ENCODE results near the gene NSMF. TPM values are rescaled to one million over a fixed set of nuclear protein-coding genes. Genes with fewer than 3 reads are reported as not detected.

NSMF gene
- total and polyA plus RNA-seq, 8 donors, result 29.5 to 46.5 (median 36.3) TPM

DNA sequence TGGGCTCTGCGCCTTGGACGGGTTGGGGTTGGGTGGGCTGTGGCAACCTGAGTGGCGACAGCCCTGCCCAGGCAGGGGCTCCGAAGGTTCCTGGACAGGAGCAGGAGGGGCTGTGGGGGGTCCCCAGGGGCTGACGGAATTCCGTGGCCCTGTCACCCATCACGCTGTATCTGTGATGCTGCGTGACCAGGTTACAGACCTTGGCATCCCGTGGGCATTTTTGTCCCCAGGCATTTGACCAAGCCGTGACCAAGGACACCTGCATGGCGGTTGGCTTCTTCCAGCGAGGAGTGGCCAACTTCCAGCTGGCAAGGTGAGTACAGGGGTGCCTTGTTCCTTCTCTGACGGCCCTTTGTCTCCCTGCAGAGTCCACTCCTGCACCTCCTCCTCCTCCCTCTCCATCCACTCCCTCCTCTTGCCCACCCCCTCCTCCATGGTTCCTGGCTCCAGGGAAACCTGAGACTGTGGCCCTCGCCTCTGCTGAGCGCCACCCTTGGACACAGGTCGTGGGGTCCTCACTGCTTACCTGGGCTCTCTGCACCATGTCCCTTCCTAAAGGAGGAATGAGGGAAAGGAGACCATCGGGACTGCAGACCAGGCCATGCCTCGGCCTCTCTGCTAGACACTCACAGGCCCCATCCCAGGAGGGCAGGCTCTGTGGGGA lies 33.0 kb downstream of the NSMF start:
- no peaks in the 10 kb centered on the region for H3K9me3 ChIP-seq
- peak in 1 of 4 donors; percentile 59 for DNase-seq
- H3K4me1 ChIP-seq, result peaks cover 0 to 29% of the 10 kb centered on the region in 2 donors
- no peaks in the 10 kb centered on the region for H3K36me3 ChIP-seq
- H3K27ac ChIP-seq, result no peak overlapping the region
- no peak for ATAC-seq
- intact Hi-C loops (cut with DNase I), result no loop called here
- TF ChIP-seq, protein P1, sequence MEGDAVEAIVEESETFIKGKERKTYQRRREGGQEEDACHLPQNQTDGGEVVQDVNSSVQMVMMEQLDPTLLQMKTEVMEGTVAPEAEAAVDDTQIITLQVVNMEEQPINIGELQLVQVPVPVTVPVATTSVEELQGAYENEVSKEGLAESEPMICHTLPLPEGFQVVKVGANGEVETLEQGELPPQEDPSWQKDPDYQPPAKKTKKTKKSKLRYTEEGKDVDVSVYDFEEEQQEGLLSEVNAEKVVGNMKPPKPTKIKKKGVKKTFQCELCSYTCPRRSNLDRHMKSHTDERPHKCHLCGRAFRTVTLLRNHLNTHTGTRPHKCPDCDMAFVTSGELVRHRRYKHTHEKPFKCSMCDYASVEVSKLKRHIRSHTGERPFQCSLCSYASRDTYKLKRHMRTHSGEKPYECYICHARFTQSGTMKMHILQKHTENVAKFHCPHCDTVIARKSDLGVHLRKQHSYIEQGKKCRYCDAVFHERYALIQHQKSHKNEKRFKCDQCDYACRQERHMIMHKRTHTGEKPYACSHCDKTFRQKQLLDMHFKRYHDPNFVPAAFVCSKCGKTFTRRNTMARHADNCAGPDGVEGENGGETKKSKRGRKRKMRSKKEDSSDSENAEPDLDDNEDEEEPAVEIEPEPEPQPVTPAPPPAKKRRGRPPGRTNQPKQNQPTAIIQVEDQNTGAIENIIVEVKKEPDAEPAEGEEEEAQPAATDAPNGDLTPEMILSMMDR (IDR thresholded peaks at IDR 0.05), result no peak
- H3K4me3 ChIP-seq, result no peak overlapping the region
- peaks cover 0 to 5% of the 10 kb centered on the region in 2 donors for H3K27me3 ChIP-seq

DNA sequence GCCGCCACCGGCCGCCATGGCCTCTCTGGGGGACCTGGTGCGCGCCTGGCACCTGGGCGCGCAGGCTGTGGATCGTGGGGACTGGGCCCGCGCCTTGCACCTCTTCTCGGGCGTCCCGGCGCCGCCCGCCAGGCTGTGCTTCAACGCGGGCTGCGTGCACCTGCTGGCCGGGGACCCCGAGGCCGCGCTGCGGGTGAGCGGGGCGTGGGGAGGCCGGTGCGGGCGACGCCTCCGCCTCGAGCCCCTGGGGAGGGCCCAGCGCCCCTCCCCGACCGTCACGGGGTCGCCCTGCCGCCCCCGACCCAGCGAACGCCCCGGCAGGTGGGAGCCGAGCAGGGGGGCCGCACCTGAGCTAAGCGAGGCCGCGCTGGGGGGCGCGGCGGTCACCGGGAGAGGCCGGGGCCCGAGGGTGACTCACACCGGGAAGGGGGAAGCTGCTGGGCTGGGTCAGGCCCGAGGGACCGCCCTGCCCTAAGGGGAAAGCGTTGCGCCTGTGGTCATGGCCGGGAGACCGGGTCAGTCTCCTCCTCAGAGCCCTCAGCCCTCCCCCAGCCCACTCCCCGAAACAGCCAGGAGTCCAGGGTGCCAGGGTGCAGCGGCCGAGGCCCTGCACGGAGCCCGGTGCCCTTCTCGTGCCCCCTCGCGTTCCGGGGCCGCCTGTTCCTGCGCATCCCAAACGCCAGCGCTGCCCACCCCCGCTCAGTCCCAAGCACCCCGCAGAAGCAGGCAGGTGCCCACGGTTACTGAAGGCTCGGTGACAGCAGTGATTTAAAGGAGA lies 35.4 kb downstream of the NSMF start:
- TF ChIP-seq, protein P1 (IDR thresholded peaks at IDR 0.05), result peak; percentile 2 to 56
- H3K27ac ChIP-seq, result peak overlapping the region; percentile 69 to 75
- intact Hi-C loops (cut with DNase I), result no loop called here
- H3K9me3 ChIP-seq, result no peaks in the 10 kb centered on the region
- H3K4me3 ChIP-seq, result peak overlapping the region; percentile 51 to 93
- H3K4me1 ChIP-seq, result peaks cover 0 to 35% of the 10 kb centered on the region in 2 donors
- ATAC-seq, result peak; percentile 53
- peaks cover 0 to 5% of the 10 kb centered on the region in 2 donors for H3K27me3 ChIP-seq
- peak in 1 of 4 donors; percentile 89 for DNase-seq
- no peaks in the 10 kb centered on the region for H3K36me3 ChIP-seq

DNA sequence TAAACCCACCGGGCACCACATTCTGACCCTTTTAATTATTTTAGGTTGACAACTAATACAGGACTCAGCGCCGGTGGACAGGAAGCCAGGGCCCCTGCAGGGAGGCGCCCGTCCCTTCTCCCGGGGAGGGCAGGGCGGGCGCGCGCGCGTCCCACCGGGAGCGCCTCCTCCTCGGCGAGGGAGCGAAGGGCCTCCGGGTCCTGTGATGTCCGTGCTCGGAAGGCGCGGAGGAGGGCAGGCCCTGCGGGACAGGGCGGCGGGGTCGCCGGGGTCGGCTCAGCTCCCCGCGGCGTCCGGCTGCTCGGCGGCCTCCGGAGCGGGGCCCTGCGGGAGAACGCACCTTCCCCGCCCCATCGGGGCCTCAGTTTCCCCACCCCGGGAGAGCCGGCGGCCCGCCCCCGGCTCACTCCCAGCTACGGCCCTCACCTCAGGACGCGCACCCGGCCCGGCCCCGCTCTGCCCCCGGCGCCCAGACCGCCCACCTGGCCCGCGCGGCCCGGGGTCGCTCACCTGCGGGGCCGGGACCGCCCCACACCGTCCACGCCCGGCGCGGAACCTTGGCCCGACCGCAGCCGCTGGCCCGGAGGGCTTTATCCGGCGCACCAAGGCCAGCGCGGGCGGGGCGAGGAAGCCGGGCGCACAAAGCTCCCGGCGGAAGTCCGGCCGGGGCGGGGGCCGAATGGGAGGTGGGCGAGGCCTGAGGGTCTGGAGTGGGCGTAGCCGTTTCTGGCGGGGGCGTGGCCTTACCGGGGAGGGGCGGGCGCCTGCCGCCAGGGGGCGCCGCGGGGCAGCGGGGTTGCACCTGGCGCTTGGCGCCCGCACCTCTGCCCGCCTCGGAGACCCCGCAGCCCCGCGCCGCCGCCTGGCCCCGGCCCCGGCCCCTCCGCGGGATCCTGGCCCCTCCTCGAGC lies 36.3 kb downstream of the NSMF start, which contains the start of the genes EXD3 and NOXA1:
Gene EXD3, minus strand, starts transcription at position 559 of the 910 bp plus-strand sequence. CDS start 27,805 bp downstream, outside the sequence.
Gene NOXA1, plus strand, starts transcription at position 790 of the 910 bp plus-strand sequence. CDS start 137 bp downstream, outside the sequence.
- H3K36me3 ChIP-seq, result no peaks in the 10 kb centered on the region
- peak within 1 kb of the TSS; percentile 69 to 77 for H3K27ac ChIP-seq
- no peaks in the 10 kb centered on the region for H3K9me3 ChIP-seq
- H3K4me1 ChIP-seq, result peaks cover 0 to 35% of the 10 kb centered on the region in 2 donors
- peak; percentile 82 to 98 (median 94) for DNase-seq
- ATAC-seq, result peak; percentile 97
- intact Hi-C loops (cut with DNase I), result no loop called here
- peak within 1 kb of the TSS; percentile 87 to 93 for H3K4me3 ChIP-seq
- TF ChIP-seq, protein P1 (IDR thresholded peaks at IDR 0.05), result peak; percentile 30 to 76
- peaks cover 0 to 5% of the 10 kb centered on the region in 2 donors for H3K27me3 ChIP-seq

DNA sequence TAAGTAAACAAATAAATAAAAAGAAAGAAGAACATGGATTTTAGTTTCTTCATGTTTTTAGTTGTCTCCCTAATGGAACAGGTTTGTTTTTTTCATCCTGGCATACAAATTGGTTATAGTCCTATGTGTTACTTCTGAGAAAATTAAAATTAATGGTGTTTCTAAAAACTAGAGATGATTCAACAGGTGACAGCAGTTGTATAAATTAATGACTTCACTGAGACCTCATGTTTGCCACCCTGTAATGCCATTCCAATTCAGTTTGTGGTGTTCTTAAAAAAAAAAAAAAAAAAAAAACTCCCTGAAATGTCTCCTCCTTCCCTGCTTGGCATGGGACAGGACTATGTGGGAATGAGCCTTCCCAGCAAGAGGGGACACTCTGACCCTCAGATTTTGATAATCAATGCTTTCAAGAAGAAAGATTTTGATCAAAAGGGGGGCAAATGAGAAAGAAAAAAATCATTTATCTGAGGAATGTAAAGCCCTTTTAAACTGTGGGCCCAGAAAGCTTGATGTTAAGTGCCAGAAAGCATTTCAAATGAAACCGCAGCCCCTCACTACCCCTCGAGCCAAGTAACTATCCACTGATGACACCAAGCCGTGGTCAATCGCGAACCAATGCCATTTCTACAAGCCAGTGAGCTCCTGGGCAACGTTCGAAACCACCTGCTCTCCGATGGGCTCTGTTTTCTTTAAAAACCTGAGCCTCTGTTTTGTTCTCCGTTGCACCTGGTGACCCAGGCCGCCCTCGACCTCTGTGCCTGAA lies 37.1 kb downstream of the NSMF start:
- peak overlapping the region; percentile 62 to 77 for H3K27ac ChIP-seq
- peaks cover 0 to 35% of the 10 kb centered on the region in 2 donors for H3K4me1 ChIP-seq
- no peaks in the 10 kb centered on the region for H3K9me3 ChIP-seq
- peaks cover 0 to 5% of the 10 kb centered on the region in 2 donors for H3K27me3 ChIP-seq
- ATAC-seq (no peak), DNase-seq (no peak)
- H3K4me3 ChIP-seq, result peak overlapping the region; percentile 87 to 93
- TF ChIP-seq, protein P1 (IDR thresholded peaks at IDR 0.05), result no peak
- H3K36me3 ChIP-seq, result peaks cover 0 to 4% of the 10 kb centered on the region in 2 donors
- intact Hi-C loops (cut with DNase I), result no loop called here
